Measurements from ENCODE around the gene COPS2. TPM values are rescaled to one million over a fixed set of nuclear protein-coding genes. Genes with fewer than 3 reads are reported as not detected.
A peak's percentile ranks its signal among the peaks of the same experiment; 100 is the strongest.
"Not testable (repeated sequence)": the region's sequence is repeated elsewhere in the genome, so short reads cannot be mapped to it uniquely, and the experiment has no call there.

The COPS2 gene
- total RNA-seq, 2 donors from 2014 or later = 34.4 to 38.2 TPM

DNA sequence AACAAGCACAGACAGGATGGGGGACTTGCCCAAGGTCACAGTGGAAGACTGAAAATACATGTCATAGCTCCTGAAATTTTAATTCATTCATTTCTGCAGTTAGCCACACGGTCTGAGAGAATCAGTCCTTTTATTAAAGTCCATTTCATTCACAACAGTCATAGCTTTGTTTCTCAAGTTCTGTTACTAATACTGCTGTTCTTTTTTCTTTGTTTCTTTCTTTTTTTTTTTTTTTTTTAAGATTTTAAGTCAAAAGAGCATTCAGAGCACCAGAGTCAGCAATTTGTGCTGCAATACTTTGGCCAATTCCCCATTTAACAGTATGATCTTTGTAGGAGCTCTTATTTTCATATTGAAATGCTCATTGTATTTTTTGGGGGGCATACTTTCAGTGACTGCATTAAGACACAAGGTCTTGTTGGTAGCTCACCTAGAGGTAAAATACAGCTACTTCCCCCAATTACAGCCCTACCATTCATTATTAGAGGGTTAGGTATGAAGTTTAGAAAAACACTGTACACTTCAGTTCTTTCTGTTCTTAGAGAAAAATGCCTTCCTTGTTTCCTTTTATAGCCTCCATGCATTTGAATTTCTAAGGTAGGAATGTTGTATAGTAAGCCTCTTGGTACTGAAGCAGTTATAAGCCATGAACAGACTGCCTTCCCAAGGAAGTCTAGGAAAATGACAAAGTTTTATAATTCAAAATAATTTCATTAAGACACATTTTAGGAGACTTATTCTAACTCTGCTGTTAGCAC is 24.2 kb upstream of the COPS2 start:
- Histone ChIP-seq H3K4me3 (no peak overlapping the region), H3K36me3 (no peaks in the 10 kb centered on the region), H3K27me3 (no peaks in the 10 kb centered on the region), H3K4me1 (no peaks in the 10 kb centered on the region), H3K27ac (no peak overlapping the region), H3K9me3 (no peaks in the 10 kb centered on the region)
- TF ChIP-seq, protein P1, sequence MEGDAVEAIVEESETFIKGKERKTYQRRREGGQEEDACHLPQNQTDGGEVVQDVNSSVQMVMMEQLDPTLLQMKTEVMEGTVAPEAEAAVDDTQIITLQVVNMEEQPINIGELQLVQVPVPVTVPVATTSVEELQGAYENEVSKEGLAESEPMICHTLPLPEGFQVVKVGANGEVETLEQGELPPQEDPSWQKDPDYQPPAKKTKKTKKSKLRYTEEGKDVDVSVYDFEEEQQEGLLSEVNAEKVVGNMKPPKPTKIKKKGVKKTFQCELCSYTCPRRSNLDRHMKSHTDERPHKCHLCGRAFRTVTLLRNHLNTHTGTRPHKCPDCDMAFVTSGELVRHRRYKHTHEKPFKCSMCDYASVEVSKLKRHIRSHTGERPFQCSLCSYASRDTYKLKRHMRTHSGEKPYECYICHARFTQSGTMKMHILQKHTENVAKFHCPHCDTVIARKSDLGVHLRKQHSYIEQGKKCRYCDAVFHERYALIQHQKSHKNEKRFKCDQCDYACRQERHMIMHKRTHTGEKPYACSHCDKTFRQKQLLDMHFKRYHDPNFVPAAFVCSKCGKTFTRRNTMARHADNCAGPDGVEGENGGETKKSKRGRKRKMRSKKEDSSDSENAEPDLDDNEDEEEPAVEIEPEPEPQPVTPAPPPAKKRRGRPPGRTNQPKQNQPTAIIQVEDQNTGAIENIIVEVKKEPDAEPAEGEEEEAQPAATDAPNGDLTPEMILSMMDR (IDR thresholded peaks at IDR 0.05) = no peak
- DNase-seq (ENCODE audit: low spot score) = no peak

GRCh38 chr15:49178497-49178896 is 23.1 kb upstream of the COPS2 start:
- DNase-seq (ENCODE audit: low spot score) = no peak
- Histone ChIP-seq H3K36me3 (no peaks in the 10 kb centered on the region), H3K27me3 (no peaks in the 10 kb centered on the region), H3K9me3 (no peaks in the 10 kb centered on the region), H3K27ac (no peak overlapping the region), H3K4me3 (no peak overlapping the region), H3K4me1 (no peaks in the 10 kb centered on the region)
- TF ChIP-seq, protein P1 (IDR thresholded peaks at IDR 0.05) = no peak

GRCh38 chr15:49175582-49176397 is 20.4 kb upstream of the COPS2 start:
- not testable (repeated sequence) for H3K4me1 ChIP-seq

DNA sequence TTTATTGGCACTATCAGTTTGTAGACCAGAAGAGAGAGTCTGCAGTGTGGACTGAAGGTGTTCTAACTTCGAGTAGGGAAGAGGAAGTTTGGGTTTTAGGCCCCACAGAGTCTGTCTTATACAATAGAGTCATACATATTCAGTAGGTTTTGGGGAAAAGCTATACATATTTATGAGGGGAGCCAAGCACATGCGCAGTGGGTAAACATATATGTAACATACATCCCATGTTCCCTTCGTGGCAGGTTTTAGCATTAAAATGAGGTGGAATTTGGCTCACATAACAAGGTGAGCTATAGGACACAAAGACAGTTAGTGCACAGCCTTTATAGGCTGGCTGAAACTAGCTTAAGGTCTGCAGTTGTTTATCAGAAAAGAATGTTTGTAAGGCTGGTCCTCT is 19.5 kb upstream of the COPS2 start:
- Histone ChIP-seq H3K27ac (no peak overlapping the region), H3K9me3 (no peaks in the 10 kb centered on the region), H3K36me3 (no peaks in the 10 kb centered on the region), H3K4me3 (no peak overlapping the region), H3K4me1 (peaks cover 0 to 10% of the 10 kb centered on the region in 2 donors), H3K27me3 (no peaks in the 10 kb centered on the region)
- no peak for DNase-seq (ENCODE audit: low spot score)
- TF ChIP-seq, protein P1 (IDR thresholded peaks at IDR 0.05) = no peak

More at GRCh38 chr15:49175582-49176397, 20.4 kb upstream of the COPS2 start:
- H3K9me3 ChIP-seq; H3K27ac ChIP-seq; H3K4me3 ChIP-seq; H3K36me3 ChIP-seq; DNase-seq (ENCODE audit: low spot score); H3K27me3 ChIP-seq: not testable (repeated sequence)

- Histone ChIP-seq H3K27ac (no peak overlapping the region), H3K27me3 (no peaks in the 10 kb centered on the region), H3K36me3 (no peaks in the 10 kb centered on the region), H3K4me1 (peaks cover 0 to 14% of the 10 kb centered on the region in 2 donors), H3K9me3 (no peaks in the 10 kb centered on the region), H3K4me3 (no peak overlapping the region)
- TF ChIP-seq, protein P1 (IDR thresholded peaks at IDR 0.05) = no peak
- no peak for DNase-seq (ENCODE audit: low spot score)
Observed at GRCh38 chr15:49171790-49172189, 16.4 kb upstream of the COPS2 start.

DNA sequence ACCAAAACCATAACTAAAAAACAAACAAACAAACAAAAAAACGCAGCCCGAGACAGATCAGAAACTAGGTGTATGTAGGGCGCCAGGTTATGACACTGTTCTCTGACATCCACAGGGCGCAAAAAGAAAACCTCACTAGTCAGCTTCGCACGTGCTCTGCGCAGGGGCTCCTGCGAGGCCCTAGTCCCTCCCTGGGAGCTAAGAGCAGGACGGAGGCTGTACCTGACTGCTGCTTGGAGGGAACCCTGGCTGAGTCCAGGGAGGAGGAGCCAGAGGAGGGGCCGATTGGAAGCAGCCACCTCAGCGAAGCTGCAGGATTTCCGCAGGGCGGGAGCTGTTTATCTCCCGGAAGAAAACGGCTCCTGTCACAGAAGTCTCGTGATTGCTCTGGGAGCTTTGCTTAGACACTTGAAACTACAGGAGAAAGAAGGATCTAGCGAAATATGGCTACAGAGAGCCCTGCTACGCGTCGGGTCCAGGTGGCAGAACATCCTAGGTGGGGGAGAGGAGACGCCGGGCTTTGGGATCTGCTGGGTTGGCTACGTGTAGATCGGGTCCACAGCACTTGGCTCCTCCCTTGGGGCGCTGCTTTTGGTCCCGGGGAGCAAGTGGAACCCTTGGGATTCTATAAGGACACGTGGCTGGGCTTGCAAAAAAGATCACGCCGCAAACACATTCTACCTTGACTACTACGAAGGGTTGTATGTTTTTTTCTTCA is 14.6 kb upstream of the COPS2 start, which contains the start of gene GALK2:
Gene GALK2, plus strand, starts transcription at position 368 of the 718 bp plus-strand sequence. Its CDS starts 76 bp downstream, at position 444.
- H3K4me3 ChIP-seq = peak within 1 kb of the TSS; percentile 69 to 77
- TF ChIP-seq, protein P1 (IDR thresholded peaks at IDR 0.05) = no peak
- peak; percentile 81 for DNase-seq (ENCODE audit: low spot score)
- peaks cover 0 to 14% of the 10 kb centered on the region in 2 donors for H3K4me1 ChIP-seq
- H3K27me3 ChIP-seq = no peaks in the 10 kb centered on the region
- H3K9me3 ChIP-seq = no peaks in the 10 kb centered on the region
- H3K36me3 ChIP-seq = no peaks in the 10 kb centered on the region
- H3K27ac ChIP-seq = peak within 1 kb of the TSS; percentile 86 to 87

All from right atrium auricular region (tissue), 2 donors.